ENCODE data around the gene OOEP.

The OOEP gene

DNA sequence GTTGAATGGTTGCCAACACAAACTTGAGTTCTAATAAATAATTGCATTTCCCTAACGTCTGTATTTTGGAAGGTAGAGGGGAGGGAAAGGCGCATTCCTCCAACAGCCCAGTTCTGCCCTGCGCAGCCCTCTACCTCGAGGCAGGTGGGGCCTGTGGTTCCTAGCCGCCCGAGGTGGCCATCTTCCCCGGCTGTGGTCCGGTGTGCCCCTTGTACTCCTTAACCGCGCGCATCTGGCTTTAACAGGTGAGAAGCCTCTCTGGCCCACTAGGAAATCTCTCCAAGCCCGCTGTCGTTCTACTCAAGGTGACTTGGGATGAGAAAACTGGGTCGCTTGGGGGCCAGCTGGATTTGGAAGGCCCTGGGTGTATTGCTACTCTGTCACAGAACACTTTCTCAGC is 5.6 kb downstream of the OOEP start:
- DNase-seq, result no peak

DNA sequence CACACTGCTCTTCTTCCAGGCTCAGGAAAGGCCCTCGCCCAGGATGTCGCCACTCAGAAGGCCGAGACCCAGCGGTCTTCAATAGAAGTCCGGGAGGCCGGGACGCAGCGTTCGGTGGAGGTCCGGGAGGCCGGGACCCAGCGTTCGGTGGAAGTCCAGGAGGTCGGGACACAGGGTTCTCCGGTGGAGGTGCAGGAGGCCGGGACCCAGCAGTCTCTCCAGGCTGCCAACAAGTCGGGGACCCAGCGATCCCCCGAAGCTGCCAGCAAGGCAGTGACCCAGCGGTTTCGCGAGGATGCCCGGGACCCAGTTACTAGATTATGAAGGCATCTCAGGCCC is 6.2 kb downstream of the OOEP start:
- no peak for DNase-seq

DNA sequence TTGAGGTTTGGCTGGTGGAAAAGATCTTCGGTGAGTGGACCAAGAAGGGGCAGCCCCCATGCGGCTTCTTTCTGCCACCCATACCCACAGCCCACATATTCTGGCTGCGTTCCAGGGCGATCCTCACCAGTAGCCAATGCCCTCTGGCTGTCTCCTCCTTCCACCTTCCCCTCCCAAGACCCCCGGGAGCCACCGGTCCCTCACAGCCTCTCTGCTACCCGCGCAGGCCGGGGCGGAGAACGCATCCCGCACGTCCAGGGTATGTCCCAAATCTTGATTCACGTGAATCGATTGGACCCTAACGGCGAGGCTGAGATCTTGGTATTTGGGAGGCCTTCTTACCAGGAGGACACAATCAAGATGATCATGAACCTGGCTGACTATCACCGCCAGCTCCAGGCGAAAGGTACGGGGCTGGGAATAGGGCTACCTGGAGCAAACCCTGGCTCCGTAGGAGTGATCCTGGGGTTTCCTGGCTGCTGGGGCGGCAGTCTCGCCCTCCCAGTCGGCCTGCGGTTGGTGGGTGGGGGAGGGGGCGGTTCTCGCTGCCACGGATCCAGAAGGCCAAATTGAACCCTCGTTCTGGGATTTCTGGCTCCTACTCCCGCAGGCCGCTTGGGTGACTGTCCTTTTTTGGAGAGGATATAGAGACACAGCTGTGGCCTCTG is 6.7 kb downstream of the OOEP start:
- DNase-seq, result no peak

DNA sequence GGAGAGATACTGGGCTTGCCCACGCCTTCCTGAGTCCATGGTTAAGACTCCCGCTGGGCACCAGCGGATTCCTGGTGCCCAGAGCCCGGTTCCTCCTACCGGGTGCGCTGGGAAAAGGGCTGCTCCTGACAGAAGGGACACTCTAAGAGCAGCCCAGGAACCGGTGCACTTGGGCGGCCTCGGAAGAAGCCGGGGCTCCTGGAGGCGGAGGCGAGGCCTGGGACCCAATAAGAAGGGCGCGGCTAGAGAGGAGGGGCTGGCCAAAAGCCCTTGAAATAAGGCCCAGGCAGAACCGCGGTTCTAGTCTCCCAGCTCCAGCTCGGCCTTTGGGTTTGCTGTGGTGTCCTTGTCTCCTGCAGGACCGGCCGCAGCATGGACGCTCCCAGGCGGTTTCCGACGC is 7.3 kb downstream of the OOEP start, which contains the start of gene KHDC3L:
KHDC3L (plus strand) TSS at position 301 of the 400 bp plus-strand sequence; CDS start at position 373, 72 bp downstream.
- no peak for DNase-seq

DNA sequence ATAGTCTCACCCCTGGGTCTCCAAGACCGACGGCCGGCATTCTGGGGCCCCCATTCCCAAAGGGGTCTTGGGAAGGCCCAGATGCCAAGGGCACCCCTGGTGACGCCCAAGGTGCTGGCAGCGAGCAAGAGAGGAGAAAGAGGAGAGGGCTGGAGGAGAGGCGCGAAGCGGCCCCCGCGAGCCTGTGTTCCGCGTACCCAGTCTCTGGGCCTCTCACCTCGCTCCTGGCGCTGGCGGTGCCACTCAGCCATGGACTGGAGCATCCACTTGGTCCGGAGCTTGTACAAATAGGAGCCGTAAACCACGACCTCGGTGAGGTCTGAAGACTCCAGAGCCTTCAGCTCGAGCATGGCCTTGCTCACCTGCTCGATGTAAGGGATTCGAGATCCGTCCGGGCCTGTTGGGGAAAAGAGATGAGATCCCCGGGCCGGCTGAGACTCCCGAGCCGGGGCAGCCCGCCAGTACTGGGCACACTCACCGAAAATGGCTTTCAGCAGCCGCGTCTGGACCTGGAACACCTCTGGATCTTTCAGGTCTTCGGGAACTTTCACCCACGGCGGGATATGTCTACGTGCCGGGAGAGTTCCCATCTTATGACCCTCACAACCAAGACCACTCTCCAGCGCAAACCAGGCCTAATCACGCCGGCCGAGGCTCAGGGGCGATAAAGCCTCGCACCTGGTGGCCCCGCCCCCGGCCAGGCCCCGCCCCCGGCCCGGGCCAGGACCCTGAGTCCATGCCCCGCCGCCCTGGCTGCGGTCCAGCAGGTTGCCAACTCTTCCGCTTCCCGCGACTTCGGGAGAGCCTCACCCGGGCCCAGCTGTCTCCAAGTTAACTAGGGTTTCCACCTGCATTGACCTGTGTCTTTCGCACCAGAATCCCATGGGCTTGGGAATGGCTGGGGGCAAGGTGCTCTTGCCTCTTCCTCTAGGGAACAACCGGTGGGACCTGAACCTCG is 15.8 kb downstream of the OOEP start, which contains the start of gene DPPA5:
DPPA5 (minus strand) TSS at position 641 of the 958 bp plus-strand sequence; CDS start at position 590, 51 bp downstream.
- no peak for DNase-seq

DNA sequence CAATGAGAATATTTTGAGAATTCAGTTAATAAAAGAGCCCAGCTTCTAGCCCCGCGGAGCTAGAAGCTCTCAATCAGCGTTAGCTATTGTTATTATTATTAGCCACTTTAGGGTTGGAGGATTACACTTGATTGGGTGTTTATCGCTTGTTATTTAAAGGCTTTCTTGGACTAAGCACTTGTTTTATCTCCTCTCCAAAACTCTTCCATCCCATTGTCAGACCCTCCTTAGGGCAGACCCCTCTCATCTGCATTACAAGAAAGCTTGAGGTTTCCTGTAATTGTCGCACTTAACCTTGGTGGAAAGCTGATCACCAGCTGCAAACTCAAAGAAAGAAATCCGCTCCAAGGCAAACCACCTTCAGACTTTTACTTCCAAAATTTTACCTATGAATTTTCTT is 20.4 kb downstream of the OOEP start:
- no peak for DNase-seq

DNA sequence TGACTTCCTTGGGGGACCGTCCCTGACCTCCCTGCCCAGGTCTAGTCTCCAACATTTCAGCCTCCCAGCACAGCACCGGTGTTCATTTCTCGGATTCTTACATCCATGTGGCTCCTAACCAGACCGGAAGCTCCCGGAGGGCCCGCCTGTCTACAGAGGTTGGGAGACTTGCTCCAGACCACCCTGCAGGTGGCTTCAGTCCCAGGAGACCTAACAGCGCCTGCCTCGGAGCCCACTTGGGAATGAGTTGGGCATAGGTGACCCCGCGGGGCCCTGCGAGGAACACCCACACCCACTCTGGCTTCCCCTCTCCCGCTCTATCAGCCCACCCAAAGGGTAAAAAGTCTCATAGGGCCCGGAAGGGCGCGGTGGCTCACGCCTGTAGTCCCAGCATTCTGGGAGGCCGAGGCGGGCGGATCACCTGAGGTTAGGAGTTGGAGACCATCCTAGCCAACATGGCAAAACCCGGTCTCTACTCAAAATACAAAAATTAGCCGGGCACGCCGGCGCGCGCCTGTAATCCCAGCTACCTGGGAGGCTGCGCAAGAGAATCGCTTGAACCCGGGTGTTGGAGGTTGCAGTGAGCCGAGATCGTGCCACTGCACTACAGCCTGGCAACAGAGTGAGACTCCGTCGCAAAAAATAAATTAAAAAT is 21.0 kb downstream of the OOEP start:
- no peak for DNase-seq

DNA sequence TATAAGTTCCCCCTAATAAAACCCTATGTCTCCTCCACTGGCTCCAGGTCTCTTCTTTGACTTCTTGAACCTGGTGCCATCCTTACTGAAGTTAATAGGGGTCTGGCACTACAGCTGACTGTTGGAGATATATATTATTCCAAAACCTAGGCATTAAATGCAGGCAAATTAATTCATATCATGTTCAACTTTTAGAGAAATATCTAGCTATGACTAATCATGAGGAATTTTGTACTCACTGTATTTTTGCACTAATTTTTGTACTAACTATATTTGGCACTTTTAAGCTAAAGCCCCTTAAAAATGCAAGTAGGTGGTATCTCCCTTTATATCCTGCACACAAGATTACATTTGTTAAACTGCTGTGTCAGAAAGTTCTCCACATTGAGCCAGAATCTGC is 26.5 kb downstream of the OOEP start:
- no peak for DNase-seq

DNA sequence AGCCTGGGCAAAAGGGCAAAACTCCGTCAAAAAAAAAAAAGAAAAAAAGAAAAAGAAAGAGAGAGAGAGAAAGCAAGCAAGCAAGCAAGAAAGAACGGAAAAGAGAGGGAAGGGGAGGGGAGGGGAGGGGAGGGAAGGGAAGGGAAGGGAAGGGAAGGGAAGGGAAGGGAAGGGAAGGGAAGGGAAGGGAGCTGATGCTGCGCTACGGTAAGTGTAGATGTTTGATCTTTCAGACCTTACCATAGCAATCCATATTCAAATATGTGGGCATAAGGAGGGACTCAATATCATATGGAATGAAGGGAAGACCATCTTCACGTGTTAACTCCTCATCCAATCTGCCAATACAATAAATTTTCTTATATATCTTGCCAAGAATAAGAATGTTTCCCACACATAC is 27.5 kb downstream of the OOEP start:
- no peak for DNase-seq

DNA sequence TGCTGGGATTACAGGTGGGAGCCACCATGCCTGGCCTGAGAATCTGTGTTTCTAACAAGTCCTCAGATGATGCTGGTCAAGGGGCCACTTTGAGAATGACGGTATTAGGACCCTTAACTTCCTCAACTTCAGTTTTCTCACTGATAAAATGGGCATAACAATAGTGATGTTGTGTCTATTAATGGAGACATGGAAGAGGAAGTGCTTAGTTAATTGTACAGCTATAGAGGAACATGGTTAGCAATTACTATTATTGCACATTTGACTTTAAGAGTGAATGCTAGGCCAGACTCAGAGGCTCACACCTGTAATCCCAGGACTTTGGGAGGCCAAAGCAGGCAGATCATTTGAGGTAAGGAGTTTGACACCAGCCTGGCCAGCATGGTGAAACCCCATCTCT is 28.4 kb downstream of the OOEP start:
- no peak for DNase-seq

DNA sequence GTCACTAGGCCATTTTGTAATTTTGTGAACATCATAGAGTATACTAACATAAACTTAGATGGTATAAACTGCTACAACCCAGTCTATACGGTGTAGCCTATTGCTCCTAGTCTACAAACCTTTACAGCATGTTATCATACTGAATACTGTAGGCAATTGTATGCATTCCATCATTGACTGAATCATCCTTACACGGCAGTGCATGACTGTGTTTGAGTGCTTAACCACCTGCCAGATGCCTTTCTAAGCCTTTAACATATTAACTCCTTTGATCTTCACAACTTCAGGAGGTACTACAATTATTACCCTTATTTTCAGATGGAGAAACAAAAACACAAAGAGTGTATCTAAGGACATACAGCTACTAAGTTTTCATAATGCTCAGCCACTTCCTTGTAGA is 29.6 kb downstream of the OOEP start:
- DNase-seq, result no peak

DNA sequence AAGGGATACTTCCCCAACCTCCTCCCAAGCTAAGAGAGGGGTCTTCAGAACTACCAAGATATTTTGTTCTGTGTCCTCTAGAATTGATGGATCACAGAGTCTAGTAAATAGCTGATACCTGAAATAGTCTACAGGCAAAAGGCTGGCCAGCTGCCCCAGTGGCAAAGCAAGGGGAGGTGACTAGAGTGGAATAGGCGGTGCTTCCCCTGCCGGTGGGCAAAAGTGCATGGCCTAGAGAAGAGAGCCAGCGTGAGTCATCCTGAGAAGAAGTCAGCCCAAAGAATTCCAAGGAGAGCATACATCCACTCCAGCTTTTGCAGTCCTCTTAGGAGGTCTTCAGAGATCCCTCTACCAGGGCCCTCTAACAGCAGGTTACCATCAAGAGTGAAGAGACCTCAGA is 30.4 kb downstream of the OOEP start:
- no peak for DNase-seq

DNA sequence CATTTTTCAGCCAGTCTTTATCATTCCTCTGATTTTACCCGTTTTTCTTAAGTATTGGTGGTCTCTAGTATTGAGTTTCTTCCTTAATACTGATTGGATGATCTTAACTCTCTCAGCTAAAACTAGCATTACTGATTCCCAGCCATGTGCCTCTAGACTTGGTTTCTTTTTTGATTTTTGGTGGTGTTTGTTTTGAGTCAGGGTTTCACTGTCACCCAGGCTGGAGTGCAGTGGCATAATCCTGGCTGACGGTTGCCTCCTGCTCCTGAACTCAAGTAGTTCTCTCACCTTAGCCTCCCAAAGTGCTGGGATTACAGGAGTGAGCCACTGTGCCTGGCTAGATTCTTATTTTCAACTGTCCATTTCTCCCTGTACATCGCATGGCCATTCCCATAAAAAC is 40.5 kb downstream of the OOEP start:
- no peak for DNase-seq

DNA sequence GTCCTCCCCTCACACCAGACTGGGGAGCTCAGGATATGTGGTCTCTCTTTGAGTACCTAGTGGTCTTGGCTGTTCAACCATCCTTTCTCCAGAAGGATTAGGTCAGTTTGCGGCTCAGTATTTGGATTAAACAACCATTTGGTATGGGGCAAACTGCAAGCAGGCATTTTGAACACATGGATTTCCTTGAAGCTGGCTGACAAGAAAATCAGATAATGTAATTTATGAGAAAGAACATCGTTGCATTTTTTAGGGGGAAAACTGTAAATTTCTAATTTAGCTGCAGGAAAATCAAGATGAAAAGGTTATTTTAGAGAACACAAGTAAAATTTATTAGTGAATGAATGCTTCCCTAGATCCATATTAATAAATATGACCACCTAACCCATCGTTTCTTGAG is 40.9 kb downstream of the OOEP start:
- DNase-seq, result no peak

DNA sequence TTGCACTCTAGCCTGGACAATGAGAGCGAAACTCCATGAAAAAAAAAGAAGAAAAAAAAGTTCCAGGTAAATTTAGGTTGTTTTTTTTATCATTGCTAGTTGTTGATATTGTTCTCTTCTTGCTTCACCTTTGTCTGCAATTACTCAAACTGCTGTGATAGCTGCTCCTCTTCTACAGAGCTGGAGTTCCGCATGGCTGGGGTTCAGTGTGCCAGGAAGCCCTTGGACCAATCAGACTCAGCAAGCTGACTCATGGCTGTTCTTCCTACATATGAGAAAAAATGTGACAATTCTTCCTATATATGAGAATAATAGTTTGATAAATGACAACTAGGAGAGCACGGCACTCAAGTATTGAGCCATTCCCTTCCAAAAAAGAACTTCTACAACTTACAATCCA is 44.0 kb downstream of the OOEP start:
- no peak for DNase-seq

DNA sequence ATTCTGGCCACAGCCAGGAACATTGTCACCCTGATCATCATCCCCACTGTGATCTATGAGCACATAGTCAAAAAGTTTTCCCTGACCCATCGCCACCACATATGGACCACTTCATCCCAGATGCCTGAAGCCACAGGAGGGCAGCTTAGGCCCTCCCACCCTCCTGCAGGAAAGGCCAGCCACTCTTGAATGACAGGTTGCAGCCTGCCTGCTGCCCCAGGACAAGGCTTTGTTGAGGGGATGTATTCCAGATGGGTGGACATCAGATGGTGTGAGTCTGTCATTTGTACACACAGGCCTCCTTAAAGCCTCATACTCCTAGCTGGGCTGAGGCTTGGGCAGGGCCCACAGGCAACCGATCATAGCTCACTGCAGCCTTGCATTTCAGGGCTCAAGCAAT is 46.4 kb downstream of the OOEP start:
- no peak for DNase-seq
